Hepatocyte (in vitro differentiated cells): ENCODE data around the gene LMF1. TPM values are rescaled to one million over a fixed set of nuclear protein-coding genes. Genes with fewer than 3 reads are reported as not detected.

ENCODE experiments used
- DNase-seq: peaks from one replicate; pipeline ENCODE4 v3.0.0-alpha.2; 2016; ENCODE audit warnings: low spot score
- H2AFZ ChIP-seq: fragments of 200-600 bp; sonication (generic); 2 replicates; pipeline ENCODE4 v1.6.0; 2016; ENCODE audit warnings: antibody characterized with exemption, mild to moderate bottlenecking
- H3K27ac ChIP-seq: fragments of 200-600 bp; sonication (generic); 2 replicates; pipeline ENCODE4 v1.5.1; 2016; ENCODE audit warnings: mild to moderate bottlenecking
- H3K27me3 ChIP-seq: fragments of 200-600 bp; sonication (generic); 2 replicates; pipeline ENCODE4 v1.6.1; 2016
- H3K36me3 ChIP-seq: fragments of 200-600 bp; sonication (generic); replicated peaks from 2 replicates; pipeline ENCODE4 v1.5.1; 2016; ENCODE audit warnings: low read depth; ENCODE audit not compliant: insufficient read depth
- H3K4me1 ChIP-seq: fragments of 200-600 bp; sonication (generic); 2 replicates; pipeline ENCODE4 v1.5.1; 2016; ENCODE audit warnings: mild to moderate bottlenecking, moderate library complexity; ENCODE audit not compliant: insufficient read depth
- H3K4me2 ChIP-seq: fragments of 200-600 bp; sonication (generic); 2 replicates; pipeline ENCODE4 v1.6.0; 2016
- H3K4me3 ChIP-seq: fragments of 200-600 bp; sonication (generic); 2 replicates; pipeline ENCODE4 v1.5.1; 2016; ENCODE audit warnings: mild to moderate bottlenecking
- H3K79me2 ChIP-seq: fragments of 200-600 bp; sonication (generic); 2 replicates; pipeline ENCODE4 v1.6.0; 2017; ENCODE audit warnings: mild to moderate bottlenecking
- H3K9me2 ChIP-seq: fragments of 200-600 bp; sonication (generic); replicated peaks from 2 replicates; pipeline ENCODE4 v1.6.0; 2017; ENCODE audit warnings: mild to moderate bottlenecking; ENCODE audit not compliant: insufficient read depth
- H3K9me3 ChIP-seq: fragments of 200-600 bp; sonication (generic); 2 replicates; pipeline ENCODE4 v1.5.1; 2016; ENCODE audit warnings: low read depth, mild to moderate bottlenecking
- H4K20me1 ChIP-seq: fragments of 200-600 bp; sonication (generic); 2 replicates; pipeline ENCODE4 v1.6.0; 2016; ENCODE audit warnings: mild to moderate bottlenecking; ENCODE audit not compliant: insufficient read depth, poor library complexity, severe bottlenecking
- CTCF ChIP-seq: fragments of 200-600 bp; sonication (generic); IDR thresholded peaks from 2 replicates; pipeline ENCODE4 v1.5.1; 2016; ENCODE audit warnings: antibody characterized with exemption, mild to moderate bottlenecking; ENCODE audit not compliant: poor library complexity
- EZH2 ChIP-seq: fragments of 200-600 bp; sonication (generic); IDR thresholded peaks from 2 replicates; pipeline ENCODE4 v1.6.1; 2016; ENCODE audit warnings: antibody characterized with exemption, mild to moderate bottlenecking, borderline replicate concordance
- EZH2phosphoT487 ChIP-seq: fragments of 200-600 bp; sonication (generic); IDR thresholded peaks from one replicate; pipeline ENCODE4 v1.6.1; 2018; ENCODE audit warnings: antibody characterized with exemption, mild to moderate bottlenecking, low read depth, moderate library complexity; ENCODE audit not compliant: unreplicated experiment, severe bottlenecking
- WGBS: methylation state at CpG from one replicate; pipeline ENCODE4 v1.1.6; 2016; ENCODE audit warnings: low lambda C conversion rate; ENCODE audit errors: missing lambda C conversion rate; 5-methylcytosine and 5-hydroxymethylcytosine counted together
- polyA plus RNA-seq: library from polyadenylated mRNA; unstranded; fragments of >200 nt; fragmentation: Nextera tagmentation; extraction: Ambion mirVana; gene quantifications from 2 replicates; pipeline ENCODE4 v1.2.1, GENCODE V29; 2016
- total RNA-seq: library from RNA; depleted of rRNA; stranded (reverse); fragments of >200 nt; gene quantifications from 2 replicates; pipeline ENCODE4 v1.2.3, GENCODE V29; 2014

Gene LMF1
- total and polyA plus RNA-seq, 2 experiments from 2014 or later: 27.2 to 34.3 TPM

GRCh38 chr16:890716-891352, 80.0 kb downstream of the LMF1 start:
- Histone ChIP-seq H3K9me3 (no peaks in the 10 kb centered on the region), H3K4me3 (no peak overlapping the region), H3K36me3 (no peaks in the 10 kb centered on the region), H3K27me3 (no peaks in the 10 kb centered on the region), H3K9me2 (no peaks in the 10 kb centered on the region), H2AFZ (no peak overlapping the region), H3K79me2 (no peaks in the 10 kb centered on the region), H3K4me2 (no peak overlapping the region), H3K4me1 (peaks cover 12% of the 10 kb centered on the region), H3K27ac (no peak overlapping the region), H4K20me1 (no peaks in the 10 kb centered on the region)
- WGBS: 88% methylated on average over 20 of the region's 20 CpGs
- no peak for DNase-seq
- TF ChIP-seq EZH2phosphoT487 (no peak), EZH2 (no peak), CTCF (no peak)

GRCh38 chr16:890217-890616, 80.6 kb downstream of the LMF1 start:
- no peaks in the 10 kb centered on the region for H3K9me3 ChIP-seq
- no peak overlapping the region for H3K4me3 ChIP-seq
- no peaks in the 10 kb centered on the region for H3K27me3 ChIP-seq
- H3K27ac ChIP-seq: no peak overlapping the region
- no peak overlapping the region for H2AFZ ChIP-seq
- no peaks in the 10 kb centered on the region for H3K9me2 ChIP-seq
- H3K79me2 ChIP-seq: no peaks in the 10 kb centered on the region
- no peak overlapping the region for H3K4me2 ChIP-seq
- TF ChIP-seq EZH2: no peak
- TF ChIP-seq CTCF: no peak
- TF ChIP-seq EZH2phosphoT487: no peak
- H4K20me1 ChIP-seq: no peaks in the 10 kb centered on the region
- peaks cover 12% of the 10 kb centered on the region for H3K4me1 ChIP-seq
- no peak for DNase-seq
- H3K36me3 ChIP-seq: no peaks in the 10 kb centered on the region
- whole genome bisulfite sequencing: 83% methylated on average over 15 of the region's 15 CpGs

- no peaks in the 10 kb centered on the region for H3K27me3 ChIP-seq
These were observed 81.2 kb downstream of the LMF1 start for GRCh38 chr16:889586-889985.

More at GRCh38 chr16:889586-889985, 81.2 kb downstream of the LMF1 start:
- TF ChIP-seq EZH2 (no peak), CTCF (no peak), EZH2phosphoT487 (no peak)
- H3K27ac ChIP-seq: no peak overlapping the region
- H3K79me2 ChIP-seq: no peaks in the 10 kb centered on the region
- no peaks in the 10 kb centered on the region for H3K36me3 ChIP-seq
- H3K4me2 ChIP-seq: no peak overlapping the region
- no peak overlapping the region for H2AFZ ChIP-seq
- no peak overlapping the region for H3K4me3 ChIP-seq
- WGBS: 90% methylated on average over 11 of the region's 11 CpGs
- H3K9me3 ChIP-seq: no peaks in the 10 kb centered on the region
- no peaks in the 10 kb centered on the region for H3K9me2 ChIP-seq
- peaks cover 12% of the 10 kb centered on the region for H3K4me1 ChIP-seq
- no peaks in the 10 kb centered on the region for H4K20me1 ChIP-seq
- DNase-seq: no peak
